ENCODE measurements around the gene FAM78A. TPM values are rescaled to one million over a fixed set of nuclear protein-coding genes. Genes with fewer than 3 reads are reported as not detected.

FAM78A gene
- total RNA-seq, 1 experiment from 2014 or later, result 0.07 TPM

DNA sequence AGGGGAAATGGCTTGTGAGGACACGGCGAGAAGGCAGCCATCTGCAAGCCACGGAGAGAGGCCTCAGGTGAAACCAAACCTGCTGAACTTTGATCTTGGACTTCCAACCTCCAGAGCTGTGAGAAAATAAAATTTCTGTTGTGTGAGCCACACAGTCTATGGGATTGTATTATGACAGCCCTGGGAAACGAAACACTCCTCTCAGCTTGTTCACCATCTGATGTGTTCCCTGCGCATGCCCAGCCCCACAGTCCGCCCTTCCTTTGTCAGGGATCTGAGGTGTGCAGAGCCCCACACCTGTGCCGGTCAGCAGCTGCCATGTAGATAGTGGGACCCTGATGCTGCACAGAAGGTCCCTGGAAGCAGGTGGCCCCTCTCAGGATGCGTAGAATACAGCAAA is 47.3 kb upstream of the FAM78A start:
- Histone ChIP-seq H3K4me3 (ENCODE audit: low read length) (no peak overlapping the region), H2AFZ (ENCODE audit: low read length) (no peak overlapping the region), H3K27me3 (ENCODE audit: low read length) (no peaks in the 10 kb centered on the region), H3F3A (ENCODE audit: low read length, unreplicated experiment) (no peaks in the 10 kb centered on the region), H4K20me1 (ENCODE audit: low read length) (no peaks in the 10 kb centered on the region), H3K9me2 (replicated peaks; ENCODE audit: low read length) (no peaks in the 10 kb centered on the region), H3K4me2 (ENCODE audit: low read length) (no peak overlapping the region), H3K36me3 (ENCODE audit: low read depth, low read length) (no peaks in the 10 kb centered on the region), H3K79me2 (ENCODE audit: low read length) (no peaks in the 10 kb centered on the region), H3K9me3 (ENCODE audit: low read length) (no peaks in the 10 kb centered on the region), H3K27ac (ENCODE audit: low read length) (no peak overlapping the region), H3K4me1 (ENCODE audit: insufficient read depth, low read length) (no peaks in the 10 kb centered on the region), H3K9ac (ENCODE audit: low read length) (no peak overlapping the region)
- BruUV-seq (replicated peaks), result no TSS peak
- POLR2A ChIA-PET (ENCODE audit: unreplicated experiment), result no interaction called here
- TF ChIP-seq, protein P1, sequence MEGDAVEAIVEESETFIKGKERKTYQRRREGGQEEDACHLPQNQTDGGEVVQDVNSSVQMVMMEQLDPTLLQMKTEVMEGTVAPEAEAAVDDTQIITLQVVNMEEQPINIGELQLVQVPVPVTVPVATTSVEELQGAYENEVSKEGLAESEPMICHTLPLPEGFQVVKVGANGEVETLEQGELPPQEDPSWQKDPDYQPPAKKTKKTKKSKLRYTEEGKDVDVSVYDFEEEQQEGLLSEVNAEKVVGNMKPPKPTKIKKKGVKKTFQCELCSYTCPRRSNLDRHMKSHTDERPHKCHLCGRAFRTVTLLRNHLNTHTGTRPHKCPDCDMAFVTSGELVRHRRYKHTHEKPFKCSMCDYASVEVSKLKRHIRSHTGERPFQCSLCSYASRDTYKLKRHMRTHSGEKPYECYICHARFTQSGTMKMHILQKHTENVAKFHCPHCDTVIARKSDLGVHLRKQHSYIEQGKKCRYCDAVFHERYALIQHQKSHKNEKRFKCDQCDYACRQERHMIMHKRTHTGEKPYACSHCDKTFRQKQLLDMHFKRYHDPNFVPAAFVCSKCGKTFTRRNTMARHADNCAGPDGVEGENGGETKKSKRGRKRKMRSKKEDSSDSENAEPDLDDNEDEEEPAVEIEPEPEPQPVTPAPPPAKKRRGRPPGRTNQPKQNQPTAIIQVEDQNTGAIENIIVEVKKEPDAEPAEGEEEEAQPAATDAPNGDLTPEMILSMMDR (conservative IDR thresholded peaks at IDR 0.05; ENCODE audit: low read depth, low read length), result no peak
- TF ChIP-seq EZH2phosphoT487 (IDR thresholded peaks at IDR 0.05; ENCODE audit: borderline replicate concordance, low read length) (no peak), EZH2 (IDR thresholded peaks at IDR 0.05; ENCODE audit: low read length, unreplicated experiment) (no peak)
- DNase-seq (no peak), ATAC-seq (no peak)
- CTCF ChIA-PET, result no interaction called here
- intact Hi-C loops (cut with micrococcal nuclease), result no loop called here

DNA sequence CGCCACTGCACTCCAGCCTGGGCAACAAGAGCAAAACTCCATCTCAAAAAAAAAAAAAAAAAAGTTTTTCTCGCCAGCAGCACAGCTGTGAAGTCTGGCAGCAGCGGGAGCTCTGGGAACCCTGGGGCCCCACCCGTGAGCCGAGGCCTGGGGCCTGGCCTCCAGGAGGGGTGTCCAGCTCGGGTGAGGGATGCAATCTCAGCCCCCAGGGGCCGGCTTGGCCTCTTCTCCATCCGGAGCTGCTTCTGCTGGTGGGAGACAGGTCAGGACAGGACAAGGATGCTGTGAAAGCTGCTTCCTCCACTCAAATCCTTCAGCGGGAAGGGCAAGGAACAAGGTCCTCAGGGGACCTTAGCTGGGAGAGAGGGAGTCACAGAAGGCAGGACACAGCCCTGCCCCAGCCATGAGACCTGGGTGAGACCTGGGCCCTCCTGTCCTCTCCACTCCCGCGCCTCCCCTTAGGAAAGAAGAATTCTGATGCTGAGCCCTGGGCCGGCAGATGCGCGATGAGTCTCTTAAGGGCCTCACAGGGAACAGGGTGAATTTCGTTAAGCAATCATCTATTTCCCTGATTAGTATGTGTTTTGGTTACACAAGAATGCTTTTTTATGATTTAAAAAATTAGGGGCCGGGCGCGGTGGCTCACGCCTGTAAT is 43.8 kb upstream of the FAM78A start:
- Histone ChIP-seq H4K20me1 (ENCODE audit: low read length) (no peaks in the 10 kb centered on the region), H3K27ac (ENCODE audit: low read length) (no peak overlapping the region), H3K4me1 (ENCODE audit: insufficient read depth, low read length) (no peaks in the 10 kb centered on the region), H3K79me2 (ENCODE audit: low read length) (no peaks in the 10 kb centered on the region), H3K9ac (ENCODE audit: low read length) (no peak overlapping the region), H2AFZ (ENCODE audit: low read length) (no peak overlapping the region), H3K27me3 (ENCODE audit: low read length) (no peaks in the 10 kb centered on the region), H3K4me3 (ENCODE audit: low read length) (no peak overlapping the region), H3K9me3 (ENCODE audit: low read length) (no peaks in the 10 kb centered on the region), H3K36me3 (ENCODE audit: low read depth, low read length) (no peaks in the 10 kb centered on the region), H3K9me2 (replicated peaks; ENCODE audit: low read length) (no peaks in the 10 kb centered on the region), H3K4me2 (ENCODE audit: low read length) (no peak overlapping the region), H3F3A (ENCODE audit: low read length, unreplicated experiment) (no peaks in the 10 kb centered on the region)
- TF ChIP-seq, protein P1 (conservative IDR thresholded peaks at IDR 0.05; ENCODE audit: low read depth, low read length), result no peak
- TF ChIP-seq EZH2phosphoT487 (IDR thresholded peaks at IDR 0.05; ENCODE audit: borderline replicate concordance, low read length), result no peak
- intact Hi-C loops (cut with micrococcal nuclease), result no loop called here
- no TSS peak for BruUV-seq (replicated peaks)
- ChIA-PET POLR2A (ENCODE audit: unreplicated experiment) (no interaction called here), CTCF (no interaction called here)
- no peak for DNase-seq
- no peak for ATAC-seq

DNA sequence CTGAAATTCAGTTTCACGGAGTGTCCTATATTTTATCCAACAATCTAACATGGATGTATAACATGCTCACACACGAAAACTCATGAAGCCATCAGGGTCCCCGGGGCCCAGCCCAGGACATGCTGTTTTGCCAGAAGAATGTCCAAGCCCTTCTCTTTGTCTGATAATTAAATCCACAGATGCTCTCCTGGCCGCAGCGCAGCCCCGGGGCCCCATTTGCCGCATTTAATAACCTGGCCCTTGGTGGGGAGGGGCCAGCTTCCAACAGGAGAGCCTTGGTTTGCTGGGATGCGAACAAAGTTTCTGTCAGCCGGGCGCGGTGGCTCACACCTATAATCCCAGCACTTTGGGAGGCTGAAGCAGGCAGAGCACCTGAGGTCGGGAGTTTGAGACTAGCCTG is 43.2 kb upstream of the FAM78A start:
- CTCF ChIA-PET, result no interaction called here
- H3K27me3 ChIP-seq (ENCODE audit: low read length), result no peaks in the 10 kb centered on the region
- H3K4me1 ChIP-seq (ENCODE audit: insufficient read depth, low read length), result no peaks in the 10 kb centered on the region
- POLR2A ChIA-PET (ENCODE audit: unreplicated experiment), result no interaction called here
- ATAC-seq (no peak), DNase-seq (no peak)
- H3K4me3 ChIP-seq (ENCODE audit: low read length), result no peak overlapping the region
- H3K4me2 ChIP-seq (ENCODE audit: low read length), result no peak overlapping the region
- no peaks in the 10 kb centered on the region for H3K79me2 ChIP-seq (ENCODE audit: low read length)
- no peaks in the 10 kb centered on the region for H4K20me1 ChIP-seq (ENCODE audit: low read length)
- no peak overlapping the region for H3K9ac ChIP-seq (ENCODE audit: low read length)
- TF ChIP-seq EZH2 (IDR thresholded peaks at IDR 0.05; ENCODE audit: low read length, unreplicated experiment), result no peak
- TF ChIP-seq, protein P1 (conservative IDR thresholded peaks at IDR 0.05; ENCODE audit: low read depth, low read length), result no peak
- no peak for TF ChIP-seq EZH2phosphoT487 (IDR thresholded peaks at IDR 0.05; ENCODE audit: borderline replicate concordance, low read length)
- H3K27ac ChIP-seq (ENCODE audit: low read length), result no peak overlapping the region
- intact Hi-C loops (cut with micrococcal nuclease), result no loop called here
- no peak overlapping the region for H2AFZ ChIP-seq (ENCODE audit: low read length)
- BruUV-seq (replicated peaks), result no TSS peak
- H3K9me2 ChIP-seq (replicated peaks; ENCODE audit: low read length), result no peaks in the 10 kb centered on the region
- H3K36me3 ChIP-seq (ENCODE audit: low read depth, low read length), result no peaks in the 10 kb centered on the region
- no peaks in the 10 kb centered on the region for H3F3A ChIP-seq (ENCODE audit: low read length, unreplicated experiment)
- H3K9me3 ChIP-seq (ENCODE audit: low read length), result no peaks in the 10 kb centered on the region
